Natural killer cell (primary cell): Measurements from ENCODE around the gene MRPS24. TPM values are rescaled to one million over a fixed set of nuclear protein-coding genes. Genes with fewer than 3 reads are reported as not detected.

ENCODE experiments used
- ATAC-seq, 3 donors: fragments of 150-1000 bp in 2 of 3; fragments of 200-7000 bp in 1 of 3; cut with Tn5 transposase; 1 replicate in 1 of 3; 2 replicates in 2 of 3; pipeline ENCODE4 v1.10.0; 2021; ENCODE audit warnings: mild to moderate bottlenecking in 2 of 3, moderate library complexity in 2 of 3
- DNase-seq, 2 donors: peaks; one replicate each; pipeline versions ENCODE4 v3.0.0 to v3.0.0-alpha.2; 2013 to 2021; ENCODE audit warnings: mixed read lengths in 1 of 2
- H3K27ac ChIP-seq: one replicate; pipeline ENCODE4 v1.5.1; 2013; ENCODE audit warnings: mild to moderate bottlenecking, low read length
- H3K27me3 ChIP-seq: one replicate; pipeline ENCODE4 v1.6.1; 2013; ENCODE audit warnings: low read length; ENCODE audit not compliant: control insufficient read depth, insufficient read depth
- H3K36me3 ChIP-seq: one replicate; pipeline ENCODE4 v1.6.1; 2013; ENCODE audit warnings: low read length; ENCODE audit not compliant: control insufficient read depth, insufficient read depth
- H3K4me1 ChIP-seq: one replicate; pipeline ENCODE4 v1.6.1; 2013; ENCODE audit warnings: low read length; ENCODE audit not compliant: control insufficient read depth, insufficient read depth
- H3K4me3 ChIP-seq: one replicate; pipeline ENCODE4 v1.5.1; 2013; ENCODE audit warnings: low read length
- H3K9me3 ChIP-seq: one replicate; pipeline ENCODE4 v1.6.1; 2013; ENCODE audit warnings: low read length; ENCODE audit not compliant: control insufficient read depth, insufficient read depth
- H3K27ac Mint-ChIP-seq, 2 donors: one replicate each; pipeline ENCODE4 v1.8.0; 2022; ENCODE audit warnings: mild to moderate bottlenecking in 2 of 2, mixed read lengths in 2 of 2, moderate library complexity in 1 of 2
- H3K27me3 Mint-ChIP-seq, 2 donors: one replicate each; pipeline ENCODE4 v1.8.0; 2022; ENCODE audit warnings: low read depth in 2 of 2, mixed read lengths in 2 of 2
- H3K36me3 Mint-ChIP-seq: one replicate; pipeline ENCODE4 v1.8.0; 2022; ENCODE audit warnings: mixed read lengths
- H3K4me1 Mint-ChIP-seq, 2 donors: one replicate each; pipeline ENCODE4 v1.8.0; 2022; ENCODE audit warnings: mixed read lengths in 2 of 2
- H3K4me3 Mint-ChIP-seq: one replicate; pipeline ENCODE4 v1.8.0; 2022; ENCODE audit warnings: mild to moderate bottlenecking, moderate library complexity, mixed read lengths
- H3K9me3 Mint-ChIP-seq, 2 donors: one replicate each; pipeline ENCODE4 v1.8.0; 2022; ENCODE audit warnings: mixed read lengths in 2 of 2
- CTCF ChIP-seq: fragments of 200-600 bp; IDR thresholded peaks from one replicate; pipeline ENCODE4 v1.8.0; 2022; ENCODE audit warnings: antibody characterized with exemption
- WGBS: methylation state at CpG from one replicate; pipeline ENCODE4 v1.1.7; 2013; ENCODE audit warnings: missing lambda C conversion rate; ENCODE audit not compliant: insufficient coverage; 5-methylcytosine and 5-hydroxymethylcytosine counted together
- intact Hi-C: fragments of 100-400 bp; cut with micrococcal nuclease; formaldehyde crosslinking; loops from one replicate; pipeline ENCODE4 v1.14.2; 2022
- total RNA-seq, 4 donors: library from RNA; stranded (reverse); fragments of 120-200 nt in 1 of 4; gene quantifications; one replicate each; pipeline versions ENCODE4 v1.2.3 to v1.2.4, GENCODE V29; 2013 to 2022

Gene MRPS24
- total RNA-seq, 3 donors from 2014 or later (not counting 1 experiment from before 2014, with no cell fraction given), result 34.8 to 37.4 (median 35.7) TPM

- no peaks in the 10 kb centered on the region for H3K9me3 ChIP-seq
- 100% methylated on average over 3 of the region's 4 CpGs for WGBS
- no peak overlapping the region for H3K4me3 ChIP-seq
- H3K27me3 Mint-ChIP-seq, result peaks cover 0 to 4% of the 10 kb centered on the region in 2 donors
- no peak overlapping the region for H3K27ac ChIP-seq
- ATAC-seq (no peak), DNase-seq (no peak)
- no peak for TF ChIP-seq CTCF
- no peaks in the 10 kb centered on the region for H3K4me1 ChIP-seq
- H3K27ac Mint-ChIP-seq, result no peak overlapping the region
- peaks cover 28% of the 10 kb centered on the region for H3K36me3 ChIP-seq
- no peaks in the 10 kb centered on the region for H3K27me3 ChIP-seq
- no peaks in the 10 kb centered on the region for H3K9me3 Mint-ChIP-seq
- peaks cover 3 to 12% of the 10 kb centered on the region in 2 donors for H3K4me1 Mint-ChIP-seq
- intact Hi-C loops, result no loop called here
- H3K36me3 Mint-ChIP-seq, result peaks cover 8% of the 10 kb centered on the region
- H3K4me3 Mint-ChIP-seq, result no peak overlapping the region
Observed at GRCh38 chr7:43884617-43885016, 15.3 kb upstream of the MRPS24 start.

DNA sequence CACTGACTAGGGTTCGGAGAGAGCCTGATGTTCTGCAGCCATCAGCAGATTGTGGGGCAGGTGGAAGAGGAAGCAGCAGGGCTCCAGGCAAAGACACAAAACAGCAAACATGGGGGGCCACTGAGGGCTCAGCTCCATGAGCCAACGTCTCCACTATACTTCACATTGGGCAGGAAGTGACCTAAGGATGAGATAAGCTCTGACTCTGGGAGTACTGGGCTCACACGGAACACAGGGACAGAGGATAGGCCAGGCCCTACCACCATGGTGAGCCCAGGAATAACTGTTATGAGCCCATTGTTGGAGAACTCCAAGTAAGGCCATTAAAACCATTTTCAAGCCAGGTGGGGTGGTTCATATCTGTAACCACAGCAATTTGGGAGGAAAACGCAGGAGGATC is 14.9 kb upstream of the MRPS24 start:
- no peaks in the 10 kb centered on the region for H3K27me3 Mint-ChIP-seq
- H3K36me3 Mint-ChIP-seq, result peaks cover 8% of the 10 kb centered on the region
- no peaks in the 10 kb centered on the region for H3K9me3 Mint-ChIP-seq
- no peaks in the 10 kb centered on the region for H3K9me3 ChIP-seq
- H3K4me3 Mint-ChIP-seq, result no peak overlapping the region
- 89% methylated on average over 4 of the region's 4 CpGs for WGBS
- TF ChIP-seq CTCF, result no peak
- peaks cover 0 to 8% of the 10 kb centered on the region in 2 donors for H3K4me1 Mint-ChIP-seq
- ATAC-seq, result no peak
- no peaks in the 10 kb centered on the region for H3K27me3 ChIP-seq
- no peak overlapping the region for H3K27ac Mint-ChIP-seq
- peaks cover 28% of the 10 kb centered on the region for H3K36me3 ChIP-seq
- intact Hi-C loops, result no loop called here
- H3K4me3 ChIP-seq, result no peak overlapping the region
- H3K4me1 ChIP-seq, result no peaks in the 10 kb centered on the region
- H3K27ac ChIP-seq, result no peak overlapping the region
- DNase-seq, result no peak

- H3K4me3 ChIP-seq, result no peak overlapping the region
- no peak overlapping the region for H3K4me3 Mint-ChIP-seq
- no peak for ATAC-seq
- no peaks in the 10 kb centered on the region for H3K9me3 Mint-ChIP-seq
- H3K36me3 ChIP-seq, result peaks cover 47% of the 10 kb centered on the region
- peaks cover 6 to 13% of the 10 kb centered on the region in 2 donors for H3K4me1 Mint-ChIP-seq
- TF ChIP-seq CTCF, result no peak
- peaks cover 13% of the 10 kb centered on the region for H3K4me1 ChIP-seq
- no peaks in the 10 kb centered on the region for H3K9me3 ChIP-seq
- no peak for DNase-seq
- H3K27me3 Mint-ChIP-seq, result no peaks in the 10 kb centered on the region
- no peak overlapping the region for H3K27ac Mint-ChIP-seq
- peaks cover 8% of the 10 kb centered on the region for H3K36me3 Mint-ChIP-seq
- WGBS, result 98% methylated on average over 5 of the region's 5 CpGs
- intact Hi-C loops, result no loop called here
- H3K27ac ChIP-seq, result no peak overlapping the region
- H3K27me3 ChIP-seq, result no peaks in the 10 kb centered on the region
Observed at GRCh38 chr7:43880596-43880995, 11.3 kb upstream of the MRPS24 start.

- H3K9me3 Mint-ChIP-seq, result no peaks in the 10 kb centered on the region
- H3K4me1 Mint-ChIP-seq, result peaks cover 6 to 17% of the 10 kb centered on the region in 2 donors
- H3K4me3 ChIP-seq, result no peak overlapping the region
- H3K36me3 Mint-ChIP-seq, result peaks cover 8% of the 10 kb centered on the region
- no peak for TF ChIP-seq CTCF
- no peak overlapping the region for H3K27ac ChIP-seq
- H3K27me3 Mint-ChIP-seq, result no peaks in the 10 kb centered on the region
- intact Hi-C loops, result no loop called here
- peaks cover 43% of the 10 kb centered on the region for H3K36me3 ChIP-seq
- H3K9me3 ChIP-seq, result no peaks in the 10 kb centered on the region
- DNase-seq (no peak), ATAC-seq (no peak)
- no peaks in the 10 kb centered on the region for H3K27me3 ChIP-seq
- no peak overlapping the region for H3K27ac Mint-ChIP-seq
- 100% methylated on average over 1 of the region's 2 CpGs for WGBS
- H3K4me1 ChIP-seq, result peaks cover 13% of the 10 kb centered on the region
- no peak overlapping the region for H3K4me3 Mint-ChIP-seq
Observed at GRCh38 chr7:43879477-43879876, 10.2 kb upstream of the MRPS24 start.
